HG03558 (cell line): ENCODE data around the gene ERCC1.

Experiments
- ATAC-seq: cut with Tn5 transposase; IDR thresholded peaks from one replicate; pipeline ENCODE4 v1.9.1; 2021; ENCODE audit warnings: moderate number of reproducible peaks; ENCODE audit not compliant: unreplicated experiment; ENCODE audit errors: extremely low read depth

ERCC1 gene

DNA sequence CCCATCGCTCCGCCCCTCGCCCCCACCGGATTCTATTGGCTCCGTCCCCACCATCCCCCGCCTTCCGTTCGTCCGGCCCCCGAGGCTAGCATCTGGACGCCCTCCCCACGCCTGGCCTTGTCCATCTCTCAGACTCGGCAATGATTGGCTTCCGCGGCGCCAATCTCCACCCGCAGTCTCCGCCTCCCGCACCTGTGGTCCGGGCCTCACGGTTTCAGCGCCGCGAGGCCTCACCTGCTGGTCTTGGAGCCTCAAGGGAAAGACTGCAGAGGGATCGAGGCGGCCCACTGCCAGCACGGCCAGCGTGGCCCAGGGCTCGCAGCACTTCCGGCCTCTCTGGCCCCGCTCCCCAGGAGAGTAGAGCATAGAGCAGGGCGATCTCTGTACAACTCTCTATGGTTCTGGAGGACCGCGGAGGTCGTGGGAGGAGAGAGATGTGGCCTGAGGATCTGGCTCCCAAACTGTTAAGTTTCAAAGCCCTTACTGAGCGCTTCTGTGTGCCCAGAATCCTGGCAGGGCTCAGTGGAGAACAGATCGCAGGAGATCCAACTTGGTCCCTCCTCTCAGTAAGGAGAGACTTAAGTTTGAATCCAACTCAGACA, at the start of gene ERCC1:
TSS of gene ERCC1 (minus strand) at position 329 of the 602 bp plus-strand sequence. CDS start 543 bp downstream, outside the sequence.
- ATAC-seq, result no peak

DNA sequence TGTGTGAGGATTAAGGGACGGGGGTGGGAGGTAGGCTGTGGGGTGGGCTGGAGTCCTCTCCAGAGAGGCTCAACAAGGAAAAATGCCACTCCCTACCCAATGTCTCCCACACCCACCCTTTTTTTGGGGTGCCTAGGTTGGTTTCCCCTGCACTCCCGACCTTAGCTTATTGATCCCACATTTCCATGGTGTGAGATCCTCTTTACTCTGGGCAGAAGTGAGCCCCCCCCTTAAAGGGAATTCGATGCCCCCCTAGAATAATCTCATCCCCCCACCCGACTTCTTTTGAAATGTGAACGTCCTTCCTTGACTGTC, 49.6 kb upstream of the ERCC1 start:
- no peak for ATAC-seq

DNA sequence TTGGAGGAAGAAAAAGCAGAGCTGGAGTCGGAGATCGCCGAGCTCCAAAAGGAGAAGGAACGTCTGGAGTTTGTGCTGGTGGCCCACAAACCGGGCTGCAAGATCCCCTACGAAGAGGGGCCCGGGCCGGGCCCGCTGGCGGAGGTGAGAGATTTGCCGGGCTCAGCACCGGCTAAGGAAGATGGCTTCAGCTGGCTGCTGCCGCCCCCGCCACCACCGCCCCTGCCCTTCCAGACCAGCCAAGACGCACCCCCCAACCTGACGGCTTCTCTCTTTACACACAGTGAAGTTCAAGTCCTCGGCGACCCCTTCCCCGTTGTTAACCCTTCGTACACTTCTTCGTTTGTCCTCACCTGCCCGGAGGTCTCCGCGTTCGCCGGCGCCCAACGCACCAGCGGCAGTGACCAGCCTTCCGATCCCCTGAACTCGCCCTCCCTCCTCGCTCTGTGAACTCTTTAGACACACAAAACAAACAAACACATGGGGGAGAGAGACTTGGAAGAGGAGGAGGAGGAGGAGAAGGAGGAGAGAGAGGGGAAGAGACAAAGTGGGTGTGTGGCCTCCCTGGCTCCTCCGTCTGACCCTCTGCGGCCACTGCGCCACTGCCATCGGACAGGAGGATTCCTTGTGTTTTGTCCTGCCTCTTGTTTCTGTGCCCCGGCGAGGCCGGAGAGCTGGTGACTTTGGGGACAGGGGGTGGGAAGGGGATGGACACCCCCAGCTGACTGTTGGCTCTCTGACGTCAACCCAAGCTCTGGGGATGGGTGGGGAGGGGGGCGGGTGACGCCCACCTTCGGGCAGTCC, 49.0 kb upstream of the ERCC1 start:
- ATAC-seq, result no peak

DNA sequence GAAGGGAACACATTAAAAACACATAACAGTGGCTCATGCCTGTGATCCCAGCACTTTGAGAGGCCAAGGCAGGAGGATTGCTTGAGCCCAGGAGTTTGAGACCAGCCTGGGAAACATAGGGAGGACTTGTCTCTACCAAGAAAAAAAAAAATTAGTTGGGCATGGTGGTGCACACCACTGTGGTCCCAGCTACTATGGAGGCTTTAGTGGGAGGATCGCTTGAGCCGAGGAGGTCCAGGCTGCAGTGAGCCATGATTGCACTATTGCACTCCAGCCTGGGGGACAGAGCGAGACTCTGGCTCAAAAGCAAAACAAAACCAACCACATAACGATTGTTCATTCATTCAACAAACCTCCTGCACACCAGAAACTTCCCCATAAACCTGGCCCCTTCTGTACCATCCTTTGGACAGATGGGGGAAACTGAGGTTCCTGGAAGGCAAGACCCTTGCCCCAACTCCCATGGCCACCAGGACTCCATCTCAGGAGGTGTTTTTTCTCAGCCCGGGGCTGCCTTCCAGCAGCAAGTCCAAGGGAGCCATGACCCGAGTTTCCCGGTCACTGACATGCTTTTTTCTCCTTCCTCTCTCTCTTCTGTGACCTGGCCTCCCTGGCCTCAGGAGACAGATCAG, 48.3 kb upstream of the ERCC1 start:
- ATAC-seq, result no peak

DNA sequence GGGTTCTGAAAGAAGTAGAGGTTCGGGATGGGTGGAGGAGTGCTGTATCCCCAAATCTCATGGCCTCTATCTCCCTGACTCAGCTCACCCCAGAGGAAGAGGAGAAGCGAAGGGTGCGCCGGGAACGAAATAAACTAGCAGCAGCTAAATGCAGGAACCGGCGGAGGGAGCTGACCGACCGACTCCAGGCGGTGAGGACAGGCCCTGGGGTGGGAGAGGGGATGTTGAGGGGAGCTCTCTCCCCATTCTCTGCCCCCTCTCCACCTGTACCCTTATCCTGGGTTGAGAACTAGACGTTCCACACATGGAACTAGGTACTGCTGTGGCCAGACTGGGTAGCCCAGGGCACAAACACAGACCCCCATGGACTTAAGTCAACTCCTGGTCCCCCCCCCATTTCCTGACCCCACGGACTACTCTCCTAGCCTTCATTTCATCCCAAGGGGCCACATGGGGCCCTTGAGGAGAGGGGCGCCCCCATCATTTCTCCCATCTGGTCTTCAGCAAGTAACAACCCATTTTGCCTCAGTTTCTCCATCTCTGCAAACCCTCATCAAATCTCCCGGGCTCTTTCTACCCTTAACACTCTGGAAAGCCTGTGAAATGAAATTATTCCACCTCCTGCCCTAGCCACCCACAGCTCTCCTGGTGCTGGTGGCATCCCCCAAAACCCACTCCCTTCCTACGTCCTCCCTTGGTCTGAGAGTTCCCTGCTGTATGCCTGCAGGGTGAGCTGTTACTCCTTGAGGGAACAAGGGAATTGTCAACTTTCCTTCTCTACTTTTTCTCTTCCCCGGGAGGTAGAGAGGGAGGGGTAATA, 47.6 kb upstream of the ERCC1 start:
- ATAC-seq, result no peak

DNA sequence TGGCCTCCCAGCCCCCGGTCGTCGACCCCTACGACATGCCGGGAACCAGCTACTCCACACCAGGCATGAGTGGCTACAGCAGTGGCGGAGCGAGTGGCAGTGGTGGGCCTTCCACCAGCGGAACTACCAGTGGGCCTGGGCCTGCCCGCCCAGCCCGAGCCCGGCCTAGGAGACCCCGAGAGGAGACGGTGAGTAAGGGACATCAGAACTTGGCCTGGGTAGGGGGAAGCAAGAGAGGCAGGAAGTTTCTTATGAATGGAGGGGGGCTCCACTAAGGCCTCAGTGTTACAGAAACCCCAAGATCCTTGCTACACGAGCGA, 47.0 kb upstream of the ERCC1 start:
- ATAC-seq, result no peak

DNA sequence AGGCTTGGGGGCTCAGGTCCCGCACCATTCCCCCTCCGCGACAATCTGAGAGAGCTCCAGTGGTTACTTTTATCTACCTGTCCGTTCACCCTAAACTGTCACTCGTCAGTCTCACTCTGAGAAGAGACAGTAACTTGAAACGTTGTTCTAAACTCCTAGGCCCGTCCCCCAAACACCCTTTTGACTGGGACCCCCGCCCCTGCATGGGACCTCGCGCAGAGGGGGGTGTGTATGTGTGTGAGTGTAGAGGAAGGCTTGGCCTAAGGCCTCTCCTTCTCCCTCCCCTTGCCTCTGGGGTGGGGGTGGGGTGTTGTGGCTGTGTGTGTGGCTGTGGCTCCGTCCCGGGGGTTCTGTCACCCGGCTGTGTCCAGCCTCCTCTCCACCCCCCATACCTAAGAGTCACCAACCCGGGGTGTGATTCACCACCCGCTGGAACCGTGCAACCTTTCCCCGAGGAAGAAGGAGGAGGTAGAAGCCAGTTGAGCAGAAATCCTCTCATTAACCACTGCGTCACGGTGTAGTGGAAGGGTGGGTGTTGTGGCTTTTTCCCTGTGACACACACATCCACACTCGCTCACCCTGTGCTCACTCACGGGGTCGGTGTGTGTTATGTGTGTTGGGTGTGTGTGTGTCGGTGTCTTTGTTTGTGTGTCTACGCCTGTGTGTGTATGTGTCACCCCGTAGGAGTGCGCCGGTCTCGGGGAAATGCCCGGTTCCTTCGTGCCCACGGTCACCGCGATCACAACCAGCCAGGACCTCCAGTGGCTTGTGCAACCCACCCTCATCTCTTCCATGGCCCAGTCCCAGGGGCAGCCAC, 46.4 kb upstream of the ERCC1 start:
- no peak for ATAC-seq

DNA sequence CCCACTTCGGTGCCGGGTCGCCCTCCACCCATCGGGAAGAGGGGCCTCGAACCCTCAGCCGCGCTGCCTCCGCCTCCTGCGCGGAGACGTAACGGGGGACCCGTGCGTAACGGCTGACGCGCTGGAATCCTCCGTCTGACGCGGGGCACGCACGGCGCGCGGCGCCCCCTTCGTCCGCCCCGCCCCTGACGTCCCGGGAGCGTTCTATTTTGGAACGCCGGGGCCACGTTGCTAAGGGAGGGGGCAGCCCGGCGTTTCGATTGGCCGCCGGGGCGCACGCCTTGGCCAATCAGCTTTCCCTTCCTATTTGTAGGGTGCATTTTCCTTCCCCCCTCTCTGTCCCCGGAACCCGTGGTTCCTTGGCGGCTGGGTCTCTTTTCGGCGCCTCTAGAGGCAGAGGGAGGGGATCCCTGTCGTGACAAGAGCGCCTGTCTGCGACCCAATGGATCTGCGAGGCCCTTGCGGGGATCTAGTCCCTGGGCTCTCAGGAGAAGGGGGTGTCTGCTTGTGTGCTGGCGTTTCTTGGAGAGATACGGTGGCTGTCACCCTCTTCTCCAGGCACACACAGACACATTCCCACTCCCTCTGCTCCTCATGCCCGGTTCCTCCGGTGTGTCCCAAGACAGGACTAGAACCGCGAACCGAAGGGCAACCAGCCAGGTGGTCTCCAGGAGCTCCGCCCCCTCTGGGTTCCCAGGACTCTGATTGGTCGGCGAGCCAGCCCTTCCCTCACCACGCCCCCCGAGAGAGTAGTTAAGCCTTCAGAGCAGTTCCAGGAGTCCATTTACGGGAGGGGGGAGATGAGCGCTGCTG, 45.6 kb upstream of the ERCC1 start:
- peak; percentile 29 for ATAC-seq

DNA sequence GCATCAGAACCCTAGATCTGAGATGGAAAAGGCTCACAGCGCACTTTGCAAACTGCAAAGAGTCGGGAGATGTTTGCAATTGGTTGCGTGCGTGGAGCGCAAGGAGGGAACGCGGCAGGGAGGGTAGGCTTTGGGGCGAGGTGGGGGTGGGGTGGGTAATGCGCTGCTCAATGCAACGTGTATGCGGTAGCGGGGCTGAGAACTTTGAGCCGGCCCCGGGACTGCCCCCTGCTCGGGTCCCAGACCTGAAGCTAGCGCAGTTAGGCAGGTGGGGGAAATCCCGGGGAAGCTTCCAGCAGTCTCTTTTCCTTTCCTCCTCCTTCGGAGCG, 45.0 kb upstream of the ERCC1 start:
- ATAC-seq, result no peak

DNA sequence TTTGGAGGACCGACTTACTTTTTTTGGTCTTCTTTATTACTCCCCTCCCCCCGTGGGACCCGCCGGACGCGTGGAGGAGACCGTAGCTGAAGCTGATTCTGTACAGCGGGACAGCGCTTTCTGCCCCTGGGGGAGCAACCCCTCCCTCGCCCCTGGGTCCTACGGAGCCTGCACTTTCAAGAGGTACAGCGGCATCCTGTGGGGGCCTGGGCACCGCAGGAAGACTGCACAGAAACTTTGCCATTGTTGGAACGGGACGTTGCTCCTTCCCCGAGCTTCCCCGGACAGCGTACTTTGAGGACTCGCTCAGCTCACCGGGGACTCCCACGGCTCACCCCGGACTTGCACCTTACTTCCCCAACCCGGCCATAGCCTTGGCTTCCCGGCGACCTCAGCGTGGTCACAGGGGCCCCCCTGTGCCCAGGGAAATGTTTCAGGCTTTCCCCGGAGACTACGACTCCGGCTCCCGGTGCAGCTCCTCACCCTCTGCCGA, 44.5 kb upstream of the ERCC1 start:
- ATAC-seq, result no peak

DNA sequence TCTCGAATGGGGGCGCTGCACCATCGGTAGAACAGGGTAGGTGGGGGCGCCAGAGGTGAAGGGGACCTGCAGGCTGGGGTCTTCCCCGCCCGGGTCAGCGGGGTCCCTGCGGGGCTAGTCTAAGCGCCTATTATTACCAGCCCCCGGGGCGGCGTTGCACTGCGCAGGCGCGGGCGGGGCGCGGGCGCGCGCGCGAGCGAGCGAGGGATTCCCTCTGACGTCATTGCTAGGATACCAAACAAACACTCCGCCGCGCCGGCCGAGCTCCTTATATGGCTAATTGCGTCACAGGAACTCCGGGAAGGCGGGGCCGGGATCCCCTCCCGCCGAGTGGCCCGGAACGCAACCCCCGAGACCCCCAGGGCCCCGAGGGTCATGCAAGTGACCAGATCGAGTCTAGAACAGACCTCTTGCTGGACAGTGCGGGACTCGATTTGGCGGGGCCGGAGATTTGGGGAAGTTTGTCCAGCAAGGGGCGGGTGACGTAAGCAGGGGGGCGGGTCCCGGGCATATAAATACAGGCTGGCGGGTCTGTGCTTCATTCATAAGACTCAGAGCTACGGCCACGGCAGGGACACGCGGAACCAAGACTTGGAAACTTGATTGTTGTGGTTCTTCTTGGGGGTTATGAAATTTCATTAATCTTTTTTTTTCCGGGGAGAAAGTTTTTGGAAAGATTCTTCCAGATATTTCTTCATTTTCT, 43.9 kb upstream of the ERCC1 start, which contains the start of gene FOSB:
TSS of gene FOSB (plus strand) at position 541 of the 703 bp plus-strand sequence. CDS start 591 bp downstream, outside the sequence.
- no peak for ATAC-seq

DNA sequence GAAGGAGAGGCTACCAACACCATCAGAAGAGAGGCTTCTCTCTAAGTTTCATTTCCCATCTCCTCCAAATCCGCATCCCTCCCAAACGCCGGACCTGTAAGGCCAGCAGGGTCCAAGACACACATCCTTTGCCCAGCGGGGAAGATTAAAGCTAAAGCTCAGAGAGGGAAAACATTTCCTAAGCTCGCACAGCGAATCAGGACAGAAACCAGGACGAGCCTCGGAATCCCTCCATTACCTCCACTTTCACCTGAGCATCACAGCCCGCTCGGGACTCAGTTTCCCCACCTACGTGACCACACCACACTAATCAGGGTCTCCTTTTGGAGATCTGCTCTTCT, 43.4 kb upstream of the ERCC1 start:
- no peak for ATAC-seq

DNA sequence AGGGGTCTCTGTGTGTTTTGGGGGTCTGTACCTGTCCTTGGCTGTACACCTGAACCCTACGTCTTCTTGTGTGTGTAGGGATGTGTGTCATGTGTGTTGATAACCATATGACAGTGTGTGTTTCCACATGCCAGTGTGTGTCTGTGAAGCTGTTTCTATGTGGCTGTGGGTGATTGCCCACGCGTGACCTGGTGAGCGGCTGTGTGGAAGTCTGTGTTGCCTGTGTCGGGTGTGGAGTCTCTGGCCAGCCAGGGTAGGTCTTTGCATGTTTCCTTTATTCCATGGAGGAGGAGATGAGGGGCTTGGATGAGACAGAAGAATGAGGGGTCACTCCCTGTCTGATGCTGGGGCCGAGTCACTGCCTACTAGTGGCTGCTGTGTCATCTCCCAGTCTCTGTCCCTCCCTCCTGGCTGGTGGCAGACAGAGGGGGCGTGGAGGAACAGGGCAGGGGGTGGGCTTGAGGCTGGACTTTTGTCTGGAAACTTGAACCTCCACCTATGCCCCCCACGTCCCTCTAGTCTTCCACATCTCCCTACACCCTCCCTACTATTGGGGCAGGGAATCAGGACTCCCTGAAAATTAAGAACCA, 41.2 kb upstream of the ERCC1 start:
- no peak for ATAC-seq

DNA sequence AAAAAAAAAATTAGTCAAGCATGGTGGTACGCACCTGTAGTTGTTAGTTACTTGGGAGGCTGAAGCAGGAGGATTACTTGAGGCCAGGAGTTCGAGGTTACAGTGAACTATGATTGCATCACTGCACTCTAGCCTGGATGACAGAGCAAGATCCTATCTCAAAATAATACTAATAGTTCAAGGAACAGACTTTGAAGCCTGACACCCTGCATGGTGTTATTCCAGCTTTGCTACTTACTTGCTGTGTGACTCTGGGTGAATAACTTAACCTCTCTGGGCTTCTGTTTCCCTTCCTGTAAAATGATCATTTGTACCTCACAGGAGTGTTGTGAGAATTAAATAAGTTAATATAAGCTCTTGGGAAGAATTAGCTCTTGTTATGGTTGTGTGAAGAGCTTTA, 40.6 kb upstream of the ERCC1 start:
- ATAC-seq, result no peak

DNA sequence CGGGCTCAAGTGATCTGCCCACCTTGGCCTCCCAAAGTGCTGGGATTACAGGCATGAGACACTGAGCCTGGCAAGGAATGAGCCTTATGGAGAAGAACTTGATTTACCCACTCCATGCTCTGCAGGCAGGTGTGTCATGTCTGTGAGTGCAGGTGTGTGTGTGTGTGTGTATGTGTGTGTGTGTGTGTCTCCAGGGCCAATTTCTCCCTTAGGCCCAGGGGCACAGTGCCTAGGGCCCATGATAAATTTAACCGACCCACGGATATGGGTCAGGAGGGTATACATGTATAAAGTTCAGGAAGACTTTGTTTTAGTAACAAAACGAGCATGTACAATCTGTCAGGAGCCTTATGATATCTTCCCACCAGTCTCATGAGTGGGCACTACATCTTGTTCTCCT, 39.5 kb upstream of the ERCC1 start:
- no peak for ATAC-seq

DNA sequence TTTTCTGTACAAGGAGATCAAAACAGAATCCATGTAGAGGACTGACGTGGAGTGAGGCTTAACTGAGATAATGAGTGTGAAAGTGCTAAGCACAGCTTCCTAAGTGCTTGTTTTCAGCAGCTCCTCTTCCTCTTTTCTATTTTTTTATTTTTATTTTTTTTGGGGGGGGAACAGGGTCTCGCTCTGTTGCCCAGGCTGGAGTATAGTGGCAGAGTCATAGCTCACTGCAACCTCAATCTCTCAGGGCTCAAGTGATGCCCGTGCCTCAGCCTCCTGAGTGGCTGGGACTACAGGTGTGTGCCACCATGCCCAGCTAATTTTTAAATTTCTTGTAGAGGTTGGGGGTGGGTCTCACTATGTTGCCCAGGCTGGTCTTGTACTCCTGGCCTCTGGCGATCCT, 38.5 kb upstream of the ERCC1 start:
- no peak for ATAC-seq

DNA sequence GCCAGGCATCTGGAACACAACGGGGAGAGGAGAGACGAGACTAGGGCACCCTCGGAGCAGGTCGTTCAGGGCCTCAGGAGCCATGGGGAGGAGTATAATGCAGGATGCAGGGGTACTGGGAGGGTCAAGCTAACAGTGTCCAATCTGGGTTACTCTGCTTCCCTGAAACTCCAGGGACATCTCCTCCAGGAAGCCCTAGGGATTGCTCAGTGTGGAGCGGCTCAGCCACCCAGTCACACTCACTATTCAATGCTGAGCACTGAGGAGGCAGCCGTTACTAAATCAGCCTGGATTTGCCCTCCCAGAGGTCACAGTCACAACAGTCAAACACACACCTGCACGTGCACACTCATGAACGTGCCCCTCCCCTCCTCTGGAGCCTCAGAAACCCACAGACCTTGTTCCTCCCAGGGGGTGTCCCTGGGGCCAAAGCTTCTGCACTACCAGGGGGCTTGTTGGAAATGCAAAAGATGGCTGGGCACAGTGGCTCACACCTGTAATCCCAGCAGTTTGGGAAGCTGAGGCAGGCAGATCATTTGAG, 37.2 kb upstream of the ERCC1 start:
- no peak for ATAC-seq

DNA sequence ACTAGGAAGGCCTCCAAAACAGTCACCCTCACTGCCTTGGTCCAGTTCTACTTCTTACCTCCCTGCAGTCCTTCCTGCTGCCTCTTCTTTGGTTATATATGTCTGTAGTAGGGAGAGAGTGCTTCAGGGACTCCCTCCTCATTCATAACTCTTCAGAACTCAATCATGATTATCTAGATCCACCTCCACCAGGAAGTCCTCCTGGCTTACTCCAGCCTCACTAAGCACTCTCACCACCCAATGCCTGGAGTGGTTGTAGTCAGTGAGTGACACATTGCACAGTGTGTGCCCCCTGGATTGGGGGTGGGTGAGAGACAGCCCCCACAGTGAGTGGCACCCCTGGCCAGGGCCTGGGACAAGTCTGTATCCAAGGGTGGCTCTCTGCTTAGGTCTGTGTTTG, 34.1 kb upstream of the ERCC1 start:
- ATAC-seq, result no peak
